HUES64 (cell line): ENCODE measurements around the gene IRF2BP2.

Experiments used
- H3K27ac ChIP-seq: 2 replicates; pipeline ENCODE4 v1.7.0; 2013; ENCODE audit warnings: low read depth, low read length, inconsistent platforms
- H3K27me3 ChIP-seq: 2 replicates; pipeline ENCODE4 v1.6.1; 2013; ENCODE audit warnings: mild to moderate bottlenecking, low read length; ENCODE audit not compliant: insufficient read depth
- H3K36me3 ChIP-seq: 2 replicates; pipeline ENCODE4 v1.6.1; 2013; ENCODE audit warnings: mild to moderate bottlenecking, low read length; ENCODE audit not compliant: insufficient read depth
- H3K4me1 ChIP-seq: 2 replicates; pipeline ENCODE4 v1.6.1; 2013; ENCODE audit warnings: mild to moderate bottlenecking, low read length, moderate library complexity; ENCODE audit not compliant: insufficient read depth
- H3K4me3 ChIP-seq: 2 replicates; pipeline ENCODE4 v1.5.1; 2013; ENCODE audit warnings: mild to moderate bottlenecking, low read length, moderate library complexity
- H3K9ac ChIP-seq: 2 replicates; pipeline ENCODE4 v1.6.1; 2013; ENCODE audit warnings: mild to moderate bottlenecking, low read depth, low read length
- H3K9me3 ChIP-seq: 2 replicates; pipeline ENCODE4 v1.6.1; 2013; ENCODE audit warnings: low read depth, low read length; ENCODE audit not compliant: insufficient read depth
- WGBS: fragments of 150-250, 120-280 bp; methylation state at CpG from one replicate; pipeline ENCODE4 v1.1.7; 2013; ENCODE audit warnings: missing lambda C conversion rate; 5-methylcytosine and 5-hydroxymethylcytosine counted together

The IRF2BP2 gene

GRCh38 chr1:234558330-234558836 lies 51.6 kb downstream of the IRF2BP2 start:
- no peaks in the 10 kb centered on the region for H3K36me3 ChIP-seq
- no peak overlapping the region for H3K4me3 ChIP-seq
- 95% methylated on average over 10 of the region's 10 CpGs for WGBS
- no peaks in the 10 kb centered on the region; the same call in 1 of the 2 replicates for H3K4me1 ChIP-seq
- H3K27me3 ChIP-seq, result no peaks in the 10 kb centered on the region
- no peak overlapping the region for H3K27ac ChIP-seq
- H3K9ac ChIP-seq, result no peak overlapping the region
- no peaks in the 10 kb centered on the region for H3K9me3 ChIP-seq

- 91% methylated on average over 4 of the region's 4 CpGs for WGBS
- Histone ChIP-seq H3K4me3 (no peak overlapping the region), H3K4me1 (no peaks in the 10 kb centered on the region; the same call in 1 of the 2 replicates), H3K27me3 (no peaks in the 10 kb centered on the region), H3K9me3 (no peaks in the 10 kb centered on the region), H3K36me3 (no peaks in the 10 kb centered on the region), H3K27ac (no peak overlapping the region), H3K9ac (no peak overlapping the region)
Observed at GRCh38 chr1:234556245-234556943, 53.6 kb downstream of the IRF2BP2 start.

- H3K36me3 ChIP-seq, result no peaks in the 10 kb centered on the region
- WGBS, result 95% methylated on average over 10 of the region's 10 CpGs
Observed at GRCh38 chr1:234555390-234556024, 54.5 kb downstream of the IRF2BP2 start.

GRCh38 chr1:234554698-234555311 lies 55.2 kb downstream of the IRF2BP2 start:
- H3K9me3 ChIP-seq, result no peaks in the 10 kb centered on the region
- H3K27ac ChIP-seq, result no peak overlapping the region
- no peak overlapping the region for H3K9ac ChIP-seq
- H3K4me1 ChIP-seq, result no peaks in the 10 kb centered on the region; the same call in 1 of the 2 replicates
- H3K4me3 ChIP-seq, result no peak overlapping the region
- no peaks in the 10 kb centered on the region for H3K27me3 ChIP-seq
- WGBS, result 92% methylated on average over 13 of the region's 13 CpGs
- H3K36me3 ChIP-seq, result no peaks in the 10 kb centered on the region

More at GRCh38 chr1:234555390-234556024, 54.5 kb downstream of the IRF2BP2 start:
- no peaks in the 10 kb centered on the region; the same call in 1 of the 2 replicates for H3K4me1 ChIP-seq
- no peaks in the 10 kb centered on the region for H3K27me3 ChIP-seq
- H3K27ac ChIP-seq, result no peak overlapping the region
- H3K9me3 ChIP-seq, result no peaks in the 10 kb centered on the region
- H3K9ac ChIP-seq, result no peak overlapping the region
- no peak overlapping the region for H3K4me3 ChIP-seq
